ENCODE data around the gene PIGL.

- TF ChIP-seq, protein P1, sequence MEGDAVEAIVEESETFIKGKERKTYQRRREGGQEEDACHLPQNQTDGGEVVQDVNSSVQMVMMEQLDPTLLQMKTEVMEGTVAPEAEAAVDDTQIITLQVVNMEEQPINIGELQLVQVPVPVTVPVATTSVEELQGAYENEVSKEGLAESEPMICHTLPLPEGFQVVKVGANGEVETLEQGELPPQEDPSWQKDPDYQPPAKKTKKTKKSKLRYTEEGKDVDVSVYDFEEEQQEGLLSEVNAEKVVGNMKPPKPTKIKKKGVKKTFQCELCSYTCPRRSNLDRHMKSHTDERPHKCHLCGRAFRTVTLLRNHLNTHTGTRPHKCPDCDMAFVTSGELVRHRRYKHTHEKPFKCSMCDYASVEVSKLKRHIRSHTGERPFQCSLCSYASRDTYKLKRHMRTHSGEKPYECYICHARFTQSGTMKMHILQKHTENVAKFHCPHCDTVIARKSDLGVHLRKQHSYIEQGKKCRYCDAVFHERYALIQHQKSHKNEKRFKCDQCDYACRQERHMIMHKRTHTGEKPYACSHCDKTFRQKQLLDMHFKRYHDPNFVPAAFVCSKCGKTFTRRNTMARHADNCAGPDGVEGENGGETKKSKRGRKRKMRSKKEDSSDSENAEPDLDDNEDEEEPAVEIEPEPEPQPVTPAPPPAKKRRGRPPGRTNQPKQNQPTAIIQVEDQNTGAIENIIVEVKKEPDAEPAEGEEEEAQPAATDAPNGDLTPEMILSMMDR (conservative IDR thresholded peaks at IDR 0.05; ENCODE audit: low read depth in 2 of 2) = no peak
- TF ChIP-seq EZH2 (IDR thresholded peaks at IDR 0.05; ENCODE audit: low read depth, unreplicated experiment) (no peak), STAT1 (IDR thresholded peaks at IDR 0.05; ENCODE audit: unreplicated experiment) (no peak), ZNF114 (CRISPR knock-in tag; IDR thresholded peaks at IDR 0.05) (no peak), POLR2AphosphoS5 (IDR thresholded peaks at IDR 0.05; ENCODE audit: low read depth) (no peak), EZH2phosphoT487 (IDR thresholded peaks at IDR 0.05; ENCODE audit: unreplicated experiment) (no peak), JUNB (IDR thresholded peaks at IDR 0.05; ENCODE audit: unreplicated experiment) (no peak), NANOG (IDR thresholded peaks at IDR 0.05; ENCODE audit: borderline replicate concordance) (no peak), ZNF331 (CRISPR knock-in tag; IDR thresholded peaks at IDR 0.05; ENCODE audit: low read depth) (no peak)
- TF ChIP-seq, protein P2, sequence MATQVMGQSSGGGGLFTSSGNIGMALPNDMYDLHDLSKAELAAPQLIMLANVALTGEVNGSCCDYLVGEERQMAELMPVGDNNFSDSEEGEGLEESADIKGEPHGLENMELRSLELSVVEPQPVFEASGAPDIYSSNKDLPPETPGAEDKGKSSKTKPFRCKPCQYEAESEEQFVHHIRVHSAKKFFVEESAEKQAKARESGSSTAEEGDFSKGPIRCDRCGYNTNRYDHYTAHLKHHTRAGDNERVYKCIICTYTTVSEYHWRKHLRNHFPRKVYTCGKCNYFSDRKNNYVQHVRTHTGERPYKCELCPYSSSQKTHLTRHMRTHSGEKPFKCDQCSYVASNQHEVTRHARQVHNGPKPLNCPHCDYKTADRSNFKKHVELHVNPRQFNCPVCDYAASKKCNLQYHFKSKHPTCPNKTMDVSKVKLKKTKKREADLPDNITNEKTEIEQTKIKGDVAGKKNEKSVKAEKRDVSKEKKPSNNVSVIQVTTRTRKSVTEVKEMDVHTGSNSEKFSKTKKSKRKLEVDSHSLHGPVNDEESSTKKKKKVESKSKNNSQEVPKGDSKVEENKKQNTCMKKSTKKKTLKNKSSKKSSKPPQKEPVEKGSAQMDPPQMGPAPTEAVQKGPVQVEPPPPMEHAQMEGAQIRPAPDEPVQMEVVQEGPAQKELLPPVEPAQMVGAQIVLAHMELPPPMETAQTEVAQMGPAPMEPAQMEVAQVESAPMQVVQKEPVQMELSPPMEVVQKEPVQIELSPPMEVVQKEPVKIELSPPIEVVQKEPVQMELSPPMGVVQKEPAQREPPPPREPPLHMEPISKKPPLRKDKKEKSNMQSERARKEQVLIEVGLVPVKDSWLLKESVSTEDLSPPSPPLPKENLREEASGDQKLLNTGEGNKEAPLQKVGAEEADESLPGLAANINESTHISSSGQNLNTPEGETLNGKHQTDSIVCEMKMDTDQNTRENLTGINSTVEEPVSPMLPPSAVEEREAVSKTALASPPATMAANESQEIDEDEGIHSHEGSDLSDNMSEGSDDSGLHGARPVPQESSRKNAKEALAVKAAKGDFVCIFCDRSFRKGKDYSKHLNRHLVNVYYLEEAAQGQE (IDR thresholded peaks at IDR 0.05; ENCODE audit: unreplicated experiment) = no peak
- TF ChIP-seq, protein P3, sequence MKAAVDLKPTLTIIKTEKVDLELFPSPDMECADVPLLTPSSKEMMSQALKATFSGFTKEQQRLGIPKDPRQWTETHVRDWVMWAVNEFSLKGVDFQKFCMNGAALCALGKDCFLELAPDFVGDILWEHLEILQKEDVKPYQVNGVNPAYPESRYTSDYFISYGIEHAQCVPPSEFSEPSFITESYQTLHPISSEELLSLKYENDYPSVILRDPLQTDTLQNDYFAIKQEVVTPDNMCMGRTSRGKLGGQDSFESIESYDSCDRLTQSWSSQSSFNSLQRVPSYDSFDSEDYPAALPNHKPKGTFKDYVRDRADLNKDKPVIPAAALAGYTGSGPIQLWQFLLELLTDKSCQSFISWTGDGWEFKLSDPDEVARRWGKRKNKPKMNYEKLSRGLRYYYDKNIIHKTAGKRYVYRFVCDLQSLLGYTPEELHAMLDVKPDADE (IDR thresholded peaks at IDR 0.05) = no peak
Measured at GRCh38 chr17:16250635-16251034, 33.6 kb downstream of the PIGL start.
